Ovary (tissue), 9 donors: ENCODE results near the gene LDAH. TPM values are rescaled to one million over a fixed set of nuclear protein-coding genes. Genes with fewer than 3 reads are reported as not detected.

Experiments used
- DNase-seq, 5 donors: peaks; one replicate each; pipeline ENCODE4 v3.0.0-alpha.2; 2019 to 2020
- H3K27ac ChIP-seq, 2 donors: fragments of 200-600 bp; one replicate each; pipeline versions ENCODE4 v1.5.1 to v1.8.0; 2019 to 2022
- H3K27me3 ChIP-seq: fragments of 200-600 bp; one replicate; pipeline ENCODE4 v1.8.0; 2022
- H3K36me3 ChIP-seq: fragments of 200-600 bp; sonication (generic); one replicate; pipeline ENCODE4 v1.5.1; 2019
- H3K4me1 ChIP-seq: one replicate; pipeline ENCODE4 v1.8.1; 2013; ENCODE audit warnings: mild to moderate bottlenecking, moderate library complexity; ENCODE audit not compliant: insufficient read depth
- H3K4me3 ChIP-seq: fragments of 200-600 bp; sonication (generic); one replicate; pipeline ENCODE4 v1.5.1; 2017
- H3K9me3 ChIP-seq, 2 donors: fragments of 200-600 bp in 1 of 2; sonication (generic) in 1 of 2; one replicate each; pipeline versions ENCODE4 v1.5.1 to v1.8.1; 2013 to 2019; ENCODE audit warnings: mild to moderate bottlenecking in 1 of 2, moderate library complexity in 1 of 2
- CTCF ChIP-seq, 3 donors: fragments of 450-650 bp in 2 of 3; fragments of 200-600 bp in 1 of 3; IDR thresholded peaks; one replicate each; pipeline versions ENCODE4 v1.5.1 to v1.8.0; 2016 to 2022; ENCODE audit warnings: antibody characterized with exemption in 3 of 3, mild to moderate bottlenecking in 1 of 3
- EP300 ChIP-seq: sonication (generic); formaldehyde crosslinking; IDR thresholded peaks from one replicate; pipeline ENCODE4 v1.6.1; 2017; ENCODE audit warnings: antibody characterized with exemption
- POLR2A ChIP-seq: fragments of 450-650 bp; IDR thresholded peaks from one replicate; pipeline ENCODE4 v1.6.1; 2017; ENCODE audit warnings: antibody characterized with exemption, mild to moderate bottlenecking, moderate library complexity
- WGBS, 3 donors: extraction: QIAGEN DNeasy Blood & Tissue Kit in 1 of 3; methylation state at CpG; one replicate each; pipeline versions ENCODE4 v1.1.5 to v1.1.7; 2013 to 2017; 5-methylcytosine and 5-hydroxymethylcytosine counted together
- intact Hi-C, 4 donors: fragments of 100-400 bp; cut with DNase I; formaldehyde crosslinking; loops; one replicate each; pipeline versions ENCODE4 v1.11.0 to v1.15.1; 2022 to 2023
- polyA plus RNA-seq, 2 donors: library from polyadenylated mRNA; stranded (reverse); fragments of 200-250 nt in 1 of 2; fragments of 350-450 nt in 1 of 2; fragmentation: Illumina TruSeq in 1 of 2; extraction: RNeasy Lipid Tissue Mini Kit (QIAGEN cat#74804) in 1 of 2; gene quantifications; one replicate each; pipeline ENCODE4 v1.2.3, GENCODE V29; 2013 to 2014
- total RNA-seq, 7 donors: library from RNA; depleted of rRNA in 2 of 7; stranded (reverse); fragments of >200 nt in 2 of 7; fragmentation: NEBNext Ultra II Directional in 3 of 7; extraction: Animal tissue kit (Norgen Biotek cat#: 25700) in 3 of 7; gene quantifications; one replicate each; pipeline versions ENCODE4 v1.1.0 to v1.2.4, GENCODE V29; 2016 to 2023
- donor health status: DM: no; HTN: no; CAD: no; lungs with moderate emphysema.
- donor health status: DM: no; HTN: no; CAD: no.
- donor health status: Bipolar disorder and iron deficiency.
- donor health status: DM: yes; HTN: yes; CAD: no.
- donor health status: DM: no; HTN: no; CAD: no.
- donor health status: DM: yes; HTN: yes; CAD: no.

LDAH gene
- total and polyA plus RNA-seq, 9 donors: 4.0 to 21.0 (median 11.0) TPM

- WGBS, 3 donors: 94 to 98% (median 96%) methylated on average over 3 of the region's 3 CpGs
Observed at GRCh38 chr2:20752293-20752692, 70.6 kb downstream of the LDAH start.

GRCh38 chr2:20747317-20747716, 75.6 kb downstream of the LDAH start:
- H3K27ac ChIP-seq: no peak overlapping the region
- H3K36me3 ChIP-seq: no peaks in the 10 kb centered on the region
- no peaks in the 10 kb centered on the region for H3K4me1 ChIP-seq
- WGBS, 3 donors: 16 to 36% (median 20%) methylated on average over 1 of the region's 1 CpG
- H3K4me3 ChIP-seq: no peak overlapping the region
- DNase-seq: no peak
- intact Hi-C loops: no loop called here
- TF ChIP-seq EP300: no peak
- TF ChIP-seq CTCF (IDR thresholded peaks at IDR 0.05): no peak
- TF ChIP-seq POLR2A: no peak
- H3K9me3 ChIP-seq: peaks cover 0 to 2% of the 10 kb centered on the region in 2 donors
- no peaks in the 10 kb centered on the region for H3K27me3 ChIP-seq

More at GRCh38 chr2:20752293-20752692, 70.6 kb downstream of the LDAH start:
- H3K27me3 ChIP-seq: no peaks in the 10 kb centered on the region
- H3K4me3 ChIP-seq: no peak overlapping the region
- TF ChIP-seq CTCF (IDR thresholded peaks at IDR 0.05) (no peak), POLR2A (no peak), EP300 (no peak)
- H3K27ac ChIP-seq: no peak overlapping the region
- DNase-seq: no peak
- H3K9me3 ChIP-seq: peaks cover 0 to 4% of the 10 kb centered on the region in 2 donors
- H3K4me1 ChIP-seq: no peaks in the 10 kb centered on the region
- no peaks in the 10 kb centered on the region for H3K36me3 ChIP-seq
- intact Hi-C loops: no loop called here

GRCh38 chr2:20745924-20746555, 76.9 kb downstream of the LDAH start:
- Histone ChIP-seq H3K36me3 (no peaks in the 10 kb centered on the region), H3K27me3 (no peaks in the 10 kb centered on the region), H3K27ac (no peak overlapping the region), H3K4me1 (no peaks in the 10 kb centered on the region), H3K4me3 (no peak overlapping the region), H3K9me3 (no peaks in the 10 kb centered on the region)
- 53 to 75% (median 73%) methylated on average over 2 of the region's 2 CpGs for WGBS, 3 donors
- TF ChIP-seq POLR2A (no peak), EP300 (no peak), CTCF (IDR thresholded peaks at IDR 0.05) (no peak)
- no peak for DNase-seq
- intact Hi-C loops: no loop called here

- DNase-seq: no peak
Observed at GRCh38 chr2:20744366-20745335, 78.2 kb downstream of the LDAH start.

More at GRCh38 chr2:20744366-20745335, 78.2 kb downstream of the LDAH start:
- H3K27ac ChIP-seq: no peak overlapping the region
- no peak overlapping the region for H3K4me3 ChIP-seq
- no peaks in the 10 kb centered on the region for H3K9me3 ChIP-seq
- intact Hi-C loops: no loop called here
- TF ChIP-seq EP300 (no peak), POLR2A (no peak), CTCF (IDR thresholded peaks at IDR 0.05) (no peak)
- 97 to 100% (median 97%) methylated on average over 2 of the region's 2 CpGs for WGBS, 3 donors
- no peaks in the 10 kb centered on the region for H3K27me3 ChIP-seq
- no peaks in the 10 kb centered on the region for H3K36me3 ChIP-seq
- H3K4me1 ChIP-seq: no peaks in the 10 kb centered on the region
